ENCODE data around the gene TMEM141.
"Not testable (repeated sequence)": the region's sequence is repeated elsewhere in the genome, so short reads cannot be mapped to it uniquely, and the experiment has no call there.

DNA sequence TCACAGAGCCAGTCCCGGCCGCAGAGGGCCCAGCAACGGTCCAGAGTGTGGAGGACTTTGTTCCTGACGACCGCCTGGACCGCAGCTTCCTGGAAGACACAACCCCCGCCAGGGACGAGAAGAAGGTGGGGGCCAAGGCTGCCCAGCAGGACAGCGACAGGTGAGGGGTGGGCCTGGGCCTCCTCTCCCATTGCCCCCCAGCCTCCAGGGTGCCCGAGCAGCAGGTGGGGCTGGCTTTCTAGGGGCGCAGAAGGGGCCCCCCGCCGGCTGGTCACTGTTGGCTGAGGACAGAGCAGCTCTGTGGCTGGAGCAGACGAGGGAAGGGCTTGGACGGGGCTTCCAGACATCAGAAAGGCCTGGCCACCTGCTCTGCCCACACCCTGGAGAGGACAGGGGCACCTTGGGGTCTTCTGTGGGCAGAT, 46.7 kb downstream of the TMEM141 start:
- TF ChIP-seq BHLHE40 (IDR thresholded peaks at IDR 0.05; ENCODE audit: borderline replicate concordance); NFRKB (IDR thresholded peaks at IDR 0.05); FOXA1 (IDR thresholded peaks at IDR 0.05); ELF4 (IDR thresholded peaks at IDR 0.05); FOXM1 (IDR thresholded peaks at IDR 0.05; ENCODE audit: borderline replicate concordance); SUZ12 (IDR thresholded peaks at IDR 0.05); LEF1 (IDR thresholded peaks at IDR 0.05; ENCODE audit: borderline replicate concordance): not testable (repeated sequence)
- TF ChIP-seq, protein P1, sequence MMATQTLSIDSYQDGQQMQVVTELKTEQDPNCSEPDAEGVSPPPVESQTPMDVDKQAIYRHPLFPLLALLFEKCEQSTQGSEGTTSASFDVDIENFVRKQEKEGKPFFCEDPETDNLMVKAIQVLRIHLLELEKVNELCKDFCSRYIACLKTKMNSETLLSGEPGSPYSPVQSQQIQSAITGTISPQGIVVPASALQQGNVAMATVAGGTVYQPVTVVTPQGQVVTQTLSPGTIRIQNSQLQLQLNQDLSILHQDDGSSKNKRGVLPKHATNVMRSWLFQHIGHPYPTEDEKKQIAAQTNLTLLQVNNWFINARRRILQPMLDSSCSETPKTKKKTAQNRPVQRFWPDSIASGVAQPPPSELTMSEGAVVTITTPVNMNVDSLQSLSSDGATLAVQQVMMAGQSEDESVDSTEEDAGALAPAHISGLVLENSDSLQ (IDR thresholded peaks at IDR 0.05), result not testable (repeated sequence)
